Measurements from ENCODE around the gene CASP5.

- TF ChIP-seq ZNF2 (tag by site-specific recombination; IDR thresholded peaks at IDR 0.05) = no peak
- no peak for TF ChIP-seq HOXA7 (CRISPR knock-in tag; IDR thresholded peaks at IDR 0.05; ENCODE audit: borderline replicate concordance)
- no peak for TF ChIP-seq YY2 (tag by site-specific recombination; IDR thresholded peaks at IDR 0.05)
- TF ChIP-seq CTCF (tag by site-specific recombination; IDR thresholded peaks at IDR 0.05) = no peak
- TF ChIP-seq ZNF768 (tag by site-specific recombination; IDR thresholded peaks at IDR 0.05) = no peak
- no peak for TF ChIP-seq ZNF248 (tag by site-specific recombination; IDR thresholded peaks at IDR 0.05)
- TF ChIP-seq YY1 (tag by site-specific recombination; IDR thresholded peaks at IDR 0.05) = no peak
Measured at GRCh38 chr11:105052487-105052886, 29.5 kb upstream of the CASP5 start.
